ENCODE data around the gene UPF1. TPM values are rescaled to one million over a fixed set of nuclear protein-coding genes. Genes with fewer than 3 reads are reported as not detected.

UPF1 gene
- total RNA-seq, 1 donor from 2014 or later: 75.8 TPM

- no peaks in the 10 kb centered on the region for H3K4me1 ChIP-seq
- H3K4me3 ChIP-seq: no peak overlapping the region
- no peaks in the 10 kb centered on the region for H3K9me3 ChIP-seq
- ATAC-seq (no peak), DNase-seq (no peak)
- no peak overlapping the region for H3K27ac ChIP-seq
- H3K27me3 ChIP-seq (ENCODE audit: low read depth): peaks cover 4% of the 10 kb centered on the region
- no peaks in the 10 kb centered on the region for H3K36me3 ChIP-seq
- no peak for TF ChIP-seq CTCF (IDR thresholded peaks at IDR 0.05)
- intact Hi-C loops (cut with DNase I): no loop called here
Observed at GRCh38 chr19:18817574-18817973, 14.2 kb upstream of the UPF1 start.

- no peak for DNase-seq
- Histone ChIP-seq H3K4me1 (peaks cover 16% of the 10 kb centered on the region), H3K4me3 (no peak overlapping the region), H3K27me3 (ENCODE audit: low read depth) (no peaks in the 10 kb centered on the region), H3K36me3 (no peaks in the 10 kb centered on the region), H3K9me3 (no peaks in the 10 kb centered on the region), H3K27ac (no peak overlapping the region)
- intact Hi-C loops (cut with DNase I): no loop called here
- no peak for ATAC-seq
- no peak for TF ChIP-seq CTCF (IDR thresholded peaks at IDR 0.05)
Observed at GRCh38 chr19:18828786-18829185, 3.0 kb upstream of the UPF1 start.

- ATAC-seq (no peak), DNase-seq (no peak)
- no peaks in the 10 kb centered on the region for H3K9me3 ChIP-seq
- H3K4me1 ChIP-seq: peaks cover 33% of the 10 kb centered on the region
- no peak overlapping the region for H3K27ac ChIP-seq
- peaks cover 7% of the 10 kb centered on the region for H3K36me3 ChIP-seq
- intact Hi-C loops (cut with DNase I): no loop called here
- no peak overlapping the region for H3K4me3 ChIP-seq
- H3K27me3 ChIP-seq (ENCODE audit: low read depth): no peaks in the 10 kb centered on the region
- no peak for TF ChIP-seq CTCF (IDR thresholded peaks at IDR 0.05)
Observed at GRCh38 chr19:18830488-18830887, 1.3 kb upstream of the UPF1 start.

GRCh38 chr19:18832306-18833140, 764 bp downstream of the UPF1 start:
- intact Hi-C loops (cut with DNase I): no loop called here
- ATAC-seq (peak; percentile 25 to 48), DNase-seq (no peak)
- H3K9me3 ChIP-seq: no peaks in the 10 kb centered on the region
- peaks cover 14% of the 10 kb centered on the region for H3K36me3 ChIP-seq
- no peaks in the 10 kb centered on the region for H3K27me3 ChIP-seq (ENCODE audit: low read depth)
- peak overlapping the region; percentile 92 for H3K4me3 ChIP-seq
- peaks cover 53% of the 10 kb centered on the region for H3K4me1 ChIP-seq
- peak overlapping the region; percentile 91 for H3K27ac ChIP-seq
- TF ChIP-seq CTCF (IDR thresholded peaks at IDR 0.05): peak; percentile 17

GRCh38 chr19:18833141-18833476, 1.4 kb downstream of the UPF1 start:
- ATAC-seq: no peak
- intact Hi-C loops (cut with DNase I): no loop called here
- H3K9me3 ChIP-seq: no peaks in the 10 kb centered on the region
- peaks cover 59% of the 10 kb centered on the region for H3K4me1 ChIP-seq
- no peak for TF ChIP-seq CTCF (IDR thresholded peaks at IDR 0.05)
- no peak for DNase-seq
- peaks cover 19% of the 10 kb centered on the region for H3K36me3 ChIP-seq
- no peaks in the 10 kb centered on the region for H3K27me3 ChIP-seq (ENCODE audit: low read depth)
- H3K4me3 ChIP-seq: peak overlapping the region; percentile 92
- peak overlapping the region; percentile 91 for H3K27ac ChIP-seq
